ENCODE measurements around the gene FAM229B.
"Not testable (repeated sequence)": the region's sequence is repeated elsewhere in the genome, so short reads cannot be mapped to it uniquely, and the experiment has no call there.

FAM229B gene

GRCh38 chr6:112065426-112065986 lies 21.9 kb upstream of the FAM229B start:
- no peak for DNase-seq

GRCh38 chr6:112066606-112067005 lies 20.8 kb upstream of the FAM229B start:
- no peak for DNase-seq

DNA sequence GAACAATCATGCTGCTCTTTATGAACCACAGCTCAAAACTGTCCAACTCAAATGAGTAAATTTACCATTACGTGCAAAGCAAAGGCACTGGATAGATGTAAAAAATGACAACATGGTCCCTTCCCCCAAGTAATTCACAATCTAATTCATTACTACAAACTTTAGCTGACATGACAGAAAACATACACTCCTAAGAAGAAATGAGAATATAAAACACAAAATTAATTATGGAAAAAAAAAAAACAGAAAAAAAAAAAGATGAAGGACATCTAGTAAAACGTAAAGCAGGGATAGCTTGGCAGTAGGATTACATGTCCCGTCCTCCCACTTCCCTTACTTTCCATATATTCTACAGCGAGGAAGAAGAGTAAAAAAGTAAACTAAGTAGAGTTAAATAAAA lies 5.8 kb upstream of the FAM229B start:
- no peak for DNase-seq

DNA sequence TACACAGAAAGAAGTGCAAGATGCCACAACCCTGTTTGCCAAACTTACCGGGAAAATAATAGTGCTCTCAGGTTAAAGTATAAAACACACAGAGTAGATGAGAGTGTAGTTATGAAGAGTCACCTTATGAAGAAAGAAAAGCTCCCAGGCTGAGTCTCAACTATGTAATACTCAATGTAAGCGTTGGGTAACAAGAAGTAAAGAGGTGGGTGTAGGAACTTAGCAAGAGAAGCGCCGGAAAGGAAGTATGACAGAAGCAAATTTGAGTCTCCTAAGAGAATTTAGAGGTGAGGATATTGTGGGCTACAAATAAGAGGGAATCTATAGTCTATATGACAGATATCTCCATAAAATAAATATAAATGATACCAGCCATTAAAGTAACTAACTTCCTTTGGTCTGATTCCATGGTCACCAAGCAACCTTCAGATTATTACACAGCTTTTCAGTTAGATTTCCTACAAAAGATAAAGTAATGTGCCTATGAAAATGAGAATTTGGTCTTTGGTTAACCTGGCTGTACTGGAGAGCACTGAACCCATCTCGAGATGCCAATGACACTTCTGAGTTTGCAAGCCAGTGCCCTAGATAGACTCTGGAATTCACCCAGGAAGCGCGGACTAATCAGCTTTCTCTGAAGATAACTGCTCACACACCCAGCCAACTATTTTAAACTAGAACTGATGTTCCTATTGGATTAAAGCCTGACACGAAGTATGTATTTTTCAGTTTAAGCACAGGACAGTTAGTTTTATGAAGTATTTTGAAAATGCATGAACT lies 1.9 kb upstream of the FAM229B start:
- no peak for DNase-seq

DNA sequence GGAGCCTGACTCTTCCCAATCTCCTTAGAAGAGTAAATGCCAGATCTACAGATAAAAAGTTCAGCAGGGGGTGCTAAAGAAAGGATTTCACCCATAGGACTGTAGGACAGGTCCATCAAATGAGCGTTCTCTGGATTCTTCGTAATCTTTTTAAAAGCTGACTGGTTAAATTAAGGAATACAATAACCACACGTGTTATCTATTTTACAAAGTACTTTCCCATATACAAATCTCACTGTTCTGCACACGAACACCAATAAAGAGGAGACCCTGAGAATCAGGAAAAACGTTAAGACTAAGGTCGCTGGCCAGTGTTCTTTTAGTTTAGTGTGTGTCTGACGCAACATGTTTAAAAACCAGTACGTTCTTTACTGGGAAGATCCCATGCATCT lies 651 bp upstream of the FAM229B start:
- DNase-seq: no peak

DNA sequence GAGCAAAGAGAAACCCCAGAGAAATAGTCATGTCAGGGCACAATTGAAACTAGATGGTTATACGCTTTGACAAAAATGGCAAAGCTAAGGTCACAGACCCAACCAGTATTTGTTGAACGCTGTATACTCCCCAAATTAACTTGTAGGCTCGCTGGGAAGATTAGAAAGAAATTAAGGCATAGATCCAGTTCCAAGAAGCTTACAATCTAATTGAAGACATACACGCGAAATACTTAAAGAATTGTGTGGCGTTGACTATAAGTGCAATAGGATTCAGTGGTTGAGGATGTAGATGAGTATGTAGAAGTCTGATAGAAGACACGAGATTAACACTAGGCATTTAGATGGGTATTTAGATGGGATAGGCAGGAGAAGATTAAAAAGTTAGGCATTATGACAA lies 525 bp downstream of the FAM229B start:
- no peak for DNase-seq

DNA sequence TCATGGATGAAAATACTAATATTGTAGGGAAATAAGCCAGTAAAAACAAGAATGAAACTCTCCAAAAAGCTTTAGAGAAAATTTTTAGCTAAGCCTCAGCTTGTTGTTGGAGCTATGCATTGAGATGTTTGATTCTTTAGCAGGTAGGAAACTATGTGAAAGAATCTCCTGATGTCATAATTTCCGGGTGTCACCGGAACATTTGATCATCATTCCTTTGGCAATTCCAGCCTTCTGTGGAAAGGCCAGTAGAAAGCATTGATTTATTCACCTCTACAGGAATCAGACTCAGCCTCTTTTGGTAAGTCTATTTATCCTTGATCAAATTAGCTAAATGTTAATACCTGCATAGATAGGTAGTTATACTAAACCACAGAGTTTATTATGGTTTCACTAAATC lies 9.5 kb downstream of the FAM229B start:
- no peak for DNase-seq

- no peak for DNase-seq
Measured at GRCh38 chr6:112100561-112100960, 13.2 kb downstream of the FAM229B start.

DNA sequence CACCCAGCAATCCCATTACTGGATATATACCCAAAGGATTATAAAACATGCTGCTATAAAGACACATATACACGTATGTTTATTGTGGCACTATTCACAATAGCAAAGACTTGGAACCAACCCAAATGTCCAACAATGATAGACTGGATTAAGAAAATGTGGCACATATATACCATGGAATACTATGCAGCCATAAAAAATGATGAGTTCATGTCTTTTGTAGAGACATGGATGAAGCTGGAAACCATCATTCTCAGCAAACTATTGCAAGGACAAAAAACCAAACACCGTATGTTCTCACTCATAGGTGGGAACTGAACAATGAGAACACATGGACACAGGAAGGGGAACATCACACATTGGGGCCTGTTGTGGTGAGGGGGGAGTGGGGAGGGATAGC lies 18.6 kb downstream of the FAM229B start:
- not testable (repeated sequence) for DNase-seq

DNA sequence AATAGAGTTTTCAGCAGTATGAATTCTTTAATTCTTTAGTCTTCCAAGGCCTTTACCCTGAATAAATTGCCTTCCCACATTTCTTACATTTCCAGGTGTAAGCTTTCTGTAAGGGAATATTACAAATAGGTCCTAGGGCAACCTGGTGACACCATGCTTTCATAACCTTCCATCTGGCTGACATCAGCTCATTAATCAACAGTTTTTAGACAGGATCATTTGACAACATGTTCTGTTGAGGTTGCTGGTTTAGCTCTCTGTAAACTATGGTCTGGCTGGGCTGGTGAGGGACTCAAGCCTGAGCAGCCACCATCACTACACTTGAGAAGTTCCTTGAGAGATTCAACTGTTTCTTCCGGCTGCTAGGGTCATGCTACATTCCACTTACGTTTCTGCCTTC lies 19.2 kb downstream of the FAM229B start:
- DNase-seq: no peak

DNA sequence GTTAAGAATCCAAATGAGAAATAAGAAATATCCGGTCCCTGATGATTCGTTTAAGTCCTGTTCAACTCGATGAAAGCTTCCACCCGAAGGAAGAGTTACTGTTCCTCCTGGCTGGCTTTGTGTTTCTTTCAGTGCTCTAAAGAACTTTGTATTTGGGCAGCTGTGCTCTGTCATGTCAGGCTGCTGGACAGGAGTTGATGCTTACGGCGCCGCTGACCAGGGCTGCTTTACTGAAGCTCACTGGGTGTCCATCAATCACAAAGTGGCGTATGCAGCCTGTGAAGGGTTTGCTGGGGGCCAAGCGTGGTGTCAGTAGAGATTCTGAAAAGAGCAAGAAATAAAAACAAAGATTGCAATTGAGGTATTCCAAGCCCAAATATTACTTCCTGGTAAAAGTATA lies 21.9 kb downstream of the FAM229B start:
- DNase-seq: peak; percentile 57

DNA sequence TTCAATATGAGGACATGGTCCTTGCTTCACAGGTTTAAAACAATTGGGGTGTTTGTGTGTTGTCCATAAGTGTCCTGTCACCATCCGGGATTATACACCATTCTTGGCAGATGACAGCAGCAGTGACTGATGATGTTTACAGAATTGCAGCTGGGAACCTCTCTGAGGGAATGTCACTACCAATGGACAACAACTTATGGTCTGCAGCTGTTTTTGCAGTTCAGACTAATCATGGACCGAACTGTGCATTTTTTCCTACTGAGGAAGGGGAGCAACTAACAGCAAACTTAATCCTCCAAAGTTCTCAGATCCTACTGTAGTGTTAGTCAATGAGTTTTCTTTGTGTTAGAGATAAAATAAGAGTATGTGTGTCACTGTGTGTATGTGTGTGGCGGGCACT lies 26.0 kb downstream of the FAM229B start:
- DNase-seq: no peak

GRCh38 chr6:112113918-112114317 lies 26.5 kb downstream of the FAM229B start:
- no peak for DNase-seq

GRCh38 chr6:112114577-112115223 lies 27.3 kb downstream of the FAM229B start:
- no peak for DNase-seq

GRCh38 chr6:112116221-112116620 lies 28.8 kb downstream of the FAM229B start:
- no peak for DNase-seq

DNA sequence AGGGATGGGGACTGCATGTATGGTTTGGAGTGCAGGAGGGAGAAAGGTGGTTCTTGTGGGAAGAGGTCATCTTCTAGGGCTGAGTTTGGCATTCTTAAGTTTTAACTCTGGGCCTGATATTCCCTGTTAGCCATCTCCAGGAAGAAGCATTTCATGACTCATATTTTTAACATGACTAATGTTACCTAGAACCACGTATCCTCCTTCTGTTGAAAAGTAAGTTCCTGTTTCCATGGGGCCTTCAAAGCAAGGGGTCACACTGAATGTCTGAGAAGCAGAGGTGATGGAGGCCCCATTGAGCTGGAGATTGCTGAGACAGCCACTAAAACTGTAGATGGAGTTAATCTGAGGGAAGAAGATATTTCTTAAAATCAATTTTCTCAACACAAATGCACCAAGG lies 30.2 kb downstream of the FAM229B start:
- no peak for DNase-seq

GRCh38 chr6:112118034-112118433 lies 30.6 kb downstream of the FAM229B start:
- no peak for DNase-seq

- DNase-seq: no peak
Measured at GRCh38 chr6:112122756-112123155, 35.4 kb downstream of the FAM229B start.

DNA sequence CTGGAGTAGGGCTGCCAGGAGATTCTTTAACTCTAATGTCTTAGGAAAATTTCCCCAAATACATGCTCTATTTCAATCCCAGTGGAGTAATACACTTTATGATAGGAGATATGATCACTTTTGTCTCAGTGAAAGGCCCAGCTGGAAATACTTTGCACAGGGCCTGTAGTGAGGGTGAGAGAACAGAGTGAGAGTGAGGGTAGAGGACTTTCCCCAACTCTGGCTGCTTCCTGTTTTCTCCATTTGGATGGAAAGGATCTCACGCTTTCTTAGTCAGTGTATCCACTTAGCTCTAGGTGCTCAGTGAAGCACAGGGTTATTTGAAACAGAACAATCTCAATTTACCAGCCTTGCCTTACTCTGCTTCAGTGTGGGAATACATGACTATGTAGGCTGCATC lies 36.6 kb downstream of the FAM229B start:
- DNase-seq: no peak

- DNase-seq: no peak
Measured at GRCh38 chr6:112128208-112128607, 40.8 kb downstream of the FAM229B start.

- DNase-seq: no peak
Measured at GRCh38 chr6:112130878-112131277, 43.5 kb downstream of the FAM229B start.

DNA sequence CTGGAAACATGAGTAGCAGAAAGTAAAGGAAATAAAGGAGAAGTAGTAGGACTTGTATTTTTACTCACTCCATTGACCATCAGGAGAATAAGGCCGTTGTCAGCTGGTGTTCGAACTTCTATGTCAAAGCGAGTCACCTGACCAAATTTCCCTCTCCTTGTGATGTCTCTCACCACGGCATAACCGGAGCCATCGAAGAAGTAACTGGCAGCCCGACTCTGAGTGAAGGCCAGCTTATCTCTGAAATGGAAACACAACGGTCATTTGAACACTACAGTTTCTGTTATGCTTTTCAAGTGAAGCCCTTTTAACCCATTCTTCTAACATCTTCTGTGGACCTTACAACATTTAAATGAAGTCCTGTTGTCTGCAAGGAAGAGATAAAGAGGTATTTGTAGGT lies 51.7 kb downstream of the FAM229B start:
- DNase-seq: no peak

DNA sequence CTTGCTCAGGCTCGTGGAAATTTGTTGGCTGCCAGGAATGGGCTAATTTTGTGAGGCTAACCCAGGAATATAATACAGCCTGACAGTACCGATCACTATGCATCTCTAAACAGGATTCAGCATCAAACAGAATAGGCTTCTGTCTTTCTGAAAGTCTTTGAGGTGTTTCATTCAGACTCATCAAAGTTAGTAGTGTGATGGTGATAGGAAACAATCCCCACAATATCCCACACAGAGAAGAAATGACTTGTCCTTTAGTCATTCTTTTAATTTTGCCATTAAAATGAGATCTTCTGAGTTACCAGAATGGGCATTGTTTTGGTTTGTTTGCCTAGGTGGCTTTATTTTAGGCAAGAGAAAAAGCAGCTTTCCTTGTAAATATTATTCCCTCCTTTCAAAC lies 54.3 kb downstream of the FAM229B start:
- no peak for DNase-seq

DNA sequence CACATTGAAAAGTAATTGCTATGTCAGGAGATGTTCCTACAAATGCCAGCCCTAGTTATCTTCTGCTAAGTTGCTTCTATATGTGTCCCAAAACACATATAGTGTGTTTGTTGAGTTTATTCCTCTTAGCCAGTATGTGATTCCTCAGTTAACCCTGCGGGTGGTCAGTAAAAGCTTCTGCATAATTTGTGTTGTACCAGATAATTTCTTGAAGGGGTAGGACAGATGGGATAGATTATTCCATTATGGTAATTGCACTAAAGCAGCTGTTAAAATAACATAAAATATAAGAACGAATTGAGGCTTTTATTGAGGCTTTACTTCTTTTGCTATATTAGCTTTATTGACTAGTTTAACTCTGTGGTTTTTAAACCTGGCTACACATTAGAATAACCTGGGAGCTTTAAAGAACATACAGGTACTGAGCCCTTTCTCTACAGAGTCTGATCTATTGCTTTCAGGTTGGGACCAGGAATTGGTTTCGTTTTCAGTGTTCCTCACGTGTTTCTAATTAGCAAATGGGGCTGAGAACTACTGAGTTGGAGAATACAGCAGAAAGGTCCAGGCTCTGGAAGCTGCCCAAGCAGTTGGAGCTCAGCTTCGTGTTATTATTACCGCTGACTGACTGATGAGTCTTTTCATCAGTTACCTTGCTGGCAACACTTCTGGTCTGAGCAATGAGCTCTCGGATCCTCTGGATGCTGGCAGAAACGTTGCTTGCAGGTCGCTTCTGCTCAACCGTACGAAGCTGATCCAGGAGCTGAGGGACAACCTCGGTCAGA lies 56.9 kb downstream of the FAM229B start:
- no peak for DNase-seq

Measured in islet precursor cell (in vitro differentiated cells).